ENCODE data around the gene LRRD1. TPM values are rescaled to one million over a fixed set of nuclear protein-coding genes. Genes with fewer than 3 reads are reported as not detected.
"Not testable (repeated sequence)": the region's sequence is repeated elsewhere in the genome, so short reads cannot be mapped to it uniquely, and the experiment has no call there.

The LRRD1 gene
- total and polyA plus RNA-seq, 2 experiments from 2014 or later: 0.51 TPM; not detected in 1

DNA sequence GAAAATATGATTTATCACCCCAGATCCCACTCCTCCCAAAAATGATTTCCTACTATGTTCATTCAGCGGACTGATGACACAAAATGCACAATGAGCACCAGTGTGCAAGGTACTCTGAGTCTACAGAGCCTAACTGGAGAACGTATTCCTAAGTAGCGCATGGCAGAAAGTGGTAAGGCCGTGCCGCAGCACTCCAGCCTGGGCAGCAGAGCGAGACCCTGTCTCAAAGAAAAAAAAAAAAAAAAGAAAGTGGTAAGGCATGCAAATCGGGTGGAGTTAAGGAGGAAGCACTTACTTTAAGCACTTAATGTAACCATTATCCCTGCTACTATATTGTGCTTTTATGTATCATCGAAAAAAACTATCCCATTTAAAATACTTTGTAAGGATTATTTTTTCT is 70.1 kb downstream of the LRRD1 start:
- no peaks in the 10 kb centered on the region for H3K27me3 ChIP-seq
- H3K4me3 ChIP-seq: no peak overlapping the region
- TF ChIP-seq CTCF (IDR thresholded peaks at IDR 0.05; ENCODE audit: low read depth, low read length): no peak
- DNase-seq (ENCODE audit: low read depth in 1 of 2, low spot score in 1 of 2): no peak
- peaks cover 11% of the 10 kb centered on the region for H3K4me1 ChIP-seq (ENCODE audit: low read depth)
- H3K27ac ChIP-seq: peak overlapping the region; percentile 67
- H3K36me3 ChIP-seq: peaks cover 39% of the 10 kb centered on the region
- no peaks in the 10 kb centered on the region for H3K9me3 ChIP-seq (ENCODE audit: low read depth)

GRCh38 chr7:92102862-92103261 is 76.1 kb downstream of the LRRD1 start:
- H3K36me3 ChIP-seq: peaks cover 57% of the 10 kb centered on the region
- H3K4me3 ChIP-seq; H3K4me1 ChIP-seq (ENCODE audit: low read depth); H3K9me3 ChIP-seq (ENCODE audit: low read depth); H3K27me3 ChIP-seq; DNase-seq (ENCODE audit: low read depth in 1 of 2, low spot score in 1 of 2); H3K27ac ChIP-seq: not testable (repeated sequence)

DNA sequence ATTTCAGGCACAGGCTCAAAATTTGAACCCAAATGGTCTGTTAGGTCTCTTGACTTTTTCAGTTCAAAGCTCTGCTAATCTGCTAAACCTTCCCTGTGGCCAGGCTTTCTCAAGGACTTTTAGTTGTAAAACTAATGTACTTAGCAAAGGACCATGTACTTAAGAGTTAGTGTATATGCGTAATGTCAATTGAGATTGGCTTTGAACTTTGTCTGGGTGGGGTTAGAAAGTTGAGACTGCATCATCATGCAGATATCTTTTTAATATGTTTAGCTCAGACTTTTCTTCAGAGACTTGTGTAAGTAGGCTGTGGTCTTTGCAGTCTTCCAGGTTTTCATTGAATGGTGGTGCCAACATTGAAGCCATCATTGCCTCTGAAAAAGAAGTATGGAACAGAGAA is 78.4 kb downstream of the LRRD1 start:
- TF ChIP-seq CTCF (IDR thresholded peaks at IDR 0.05; ENCODE audit: low read depth, low read length): no peak
- Histone ChIP-seq H3K36me3 (peaks cover 63% of the 10 kb centered on the region), H3K27me3 (no peaks in the 10 kb centered on the region)

GRCh38 chr7:92095380-92095779 is 83.6 kb downstream of the LRRD1 start:
- peaks cover 72% of the 10 kb centered on the region for H3K36me3 ChIP-seq
- TF ChIP-seq CTCF (IDR thresholded peaks at IDR 0.05; ENCODE audit: low read depth, low read length): no peak
- no peak for DNase-seq (ENCODE audit: low read depth in 1 of 2, low spot score in 1 of 2)
- no peak overlapping the region for H3K4me3 ChIP-seq
- H3K9me3 ChIP-seq (ENCODE audit: low read depth): no peaks in the 10 kb centered on the region
- H3K27me3 ChIP-seq: no peaks in the 10 kb centered on the region
- no peaks in the 10 kb centered on the region for H3K4me1 ChIP-seq (ENCODE audit: low read depth)
- no peak overlapping the region for H3K27ac ChIP-seq

More for the DNA sequence above, 78.4 kb downstream of the LRRD1 start:
- H3K4me1 ChIP-seq (ENCODE audit: low read depth): no peaks in the 10 kb centered on the region
- peak overlapping the region; percentile 29 for H3K27ac ChIP-seq
- H3K9me3 ChIP-seq (ENCODE audit: low read depth): no peaks in the 10 kb centered on the region
- H3K4me3 ChIP-seq: no peak overlapping the region
- DNase-seq (ENCODE audit: low read depth in 1 of 2, low spot score in 1 of 2): no peak

Other genes with a start within 250 kb of the LRRD1 start
- gene AKAP9, start 238.3 kb downstream of the LRRD1 start, total RNA-seq: 19.1 and 41.4 TPM in 2 replicates
- 57.1 and 77.0 TPM in 2 replicates for gene AKAP9, start 238.3 kb downstream of the LRRD1 start, polyA plus RNA-seq
- 41.0 and 94.4 TPM in 2 replicates for gene CYP51A1, start 44.7 kb downstream of the LRRD1 start, total RNA-seq
- 70.0 and 116 TPM in 2 replicates for gene CYP51A1, start 44.7 kb downstream of the LRRD1 start, polyA plus RNA-seq
- gene KRIT1, start 66.8 kb upstream of the LRRD1 start, total RNA-seq: 34.5 and 73.4 TPM in 2 replicates
- gene KRIT1, start 66.8 kb upstream of the LRRD1 start, polyA plus RNA-seq: 29.0 and 34.2 TPM in 2 replicates
- gene ANKIB1, start 66.8 kb upstream of the LRRD1 start, total RNA-seq: 11.3 and 17.2 TPM in 2 replicates
- 5.6 and 6.3 TPM in 2 replicates for gene ANKIB1, start 66.8 kb upstream of the LRRD1 start, polyA plus RNA-seq